ENCODE data around the gene GKN2. TPM values are rescaled to one million over a fixed set of nuclear protein-coding genes. Genes with fewer than 3 reads are reported as not detected.

GKN2 gene
- total and polyA plus RNA-seq, 2 donors (not counting 1 experiment from before 2014, with no cell fraction given) = not detected

- Histone ChIP-seq H4K20me1 (ENCODE audit: control insufficient read depth, extremely low read depth, insufficient read depth, low read length) (no peaks in the 10 kb centered on the region), H2AFZ (ENCODE audit: low read length) (no peak overlapping the region), H3K36me3 (ENCODE audit: control insufficient read depth, insufficient read depth, low read length) (no peaks in the 10 kb centered on the region), H3K27ac (ENCODE audit: insufficient read depth, low read length) (no peak overlapping the region), H3K79me2 (ENCODE audit: control insufficient read depth, insufficient read depth, low read length) (no peaks in the 10 kb centered on the region), H3K4me3 (replicated peaks in 1 of 4; ENCODE audit: control extremely low read depth in 1 of 4, insufficient read depth in 1 of 4, low read depth in 3 of 4, low read length in 4 of 4) (no peak overlapping the region), H3K4me2 (ENCODE audit: extremely low read depth, insufficient read depth, low read length) (no peak overlapping the region), H3K4me1 (ENCODE audit: control insufficient read depth, extremely low read depth, insufficient read depth, low read length) (peaks cover 3% of the 10 kb centered on the region), H3K9me3 (ENCODE audit: control insufficient read depth, insufficient read depth, low read depth, low read length) (no peaks in the 10 kb centered on the region), H3K9ac (ENCODE audit: insufficient read depth, low read length) (no peak overlapping the region), H3K27me3 (ENCODE audit: control insufficient read depth, insufficient read depth, low read length) (no peaks in the 10 kb centered on the region)
- no peak for DNase-seq (ENCODE audit: low read depth in 2 of 2)
- no peak for TF ChIP-seq CTCF (conservative IDR thresholded peaks at IDR 0.05 in 1 of 2, IDR thresholded peaks at IDR 0.05 in 1 of 2; ENCODE audit: low read depth in 1 of 2, low read length in 2 of 2)
- TF ChIP-seq EZH2 (IDR thresholded peaks at IDR 0.05; ENCODE audit: low read length, missing control alignments) = no peak
These were observed 17.2 kb upstream of the GKN2 start for GRCh38 chr2:68969736-68970490.

- no peak for TF ChIP-seq EZH2 (IDR thresholded peaks at IDR 0.05; ENCODE audit: low read length, missing control alignments)
- TF ChIP-seq CTCF (conservative IDR thresholded peaks at IDR 0.05 in 1 of 2, IDR thresholded peaks at IDR 0.05 in 1 of 2; ENCODE audit: low read depth in 1 of 2, low read length in 2 of 2) = no peak
- no peak overlapping the region for H2AFZ ChIP-seq (ENCODE audit: low read length)
- H4K20me1 ChIP-seq (ENCODE audit: control insufficient read depth, extremely low read depth, insufficient read depth, low read length) = no peaks in the 10 kb centered on the region
- H3K9me3 ChIP-seq (ENCODE audit: control insufficient read depth, insufficient read depth, low read depth, low read length) = no peaks in the 10 kb centered on the region
- H3K79me2 ChIP-seq (ENCODE audit: control insufficient read depth, insufficient read depth, low read length) = no peaks in the 10 kb centered on the region
- DNase-seq (ENCODE audit: low read depth in 2 of 2) = no peak
- H3K27me3 ChIP-seq (ENCODE audit: control insufficient read depth, insufficient read depth, low read length) = no peaks in the 10 kb centered on the region
- no peak overlapping the region for H3K4me3 ChIP-seq (replicated peaks in 1 of 4; ENCODE audit: control extremely low read depth in 1 of 4, insufficient read depth in 1 of 4, low read depth in 3 of 4, low read length in 4 of 4)
- no peaks in the 10 kb centered on the region for H3K36me3 ChIP-seq (ENCODE audit: control insufficient read depth, insufficient read depth, low read length)
- H3K4me2 ChIP-seq (ENCODE audit: extremely low read depth, insufficient read depth, low read length) = no peak overlapping the region
- H3K9ac ChIP-seq (ENCODE audit: insufficient read depth, low read length) = no peak overlapping the region
- no peak overlapping the region for H3K27ac ChIP-seq (ENCODE audit: insufficient read depth, low read length)
- peaks cover 3% of the 10 kb centered on the region for H3K4me1 ChIP-seq (ENCODE audit: control insufficient read depth, extremely low read depth, insufficient read depth, low read length)
These were observed 15.5 kb upstream of the GKN2 start for GRCh38 chr2:68968221-68968620.

GRCh38 chr2:68964282-68964681 lies 11.6 kb upstream of the GKN2 start:
- Histone ChIP-seq H3K36me3 (ENCODE audit: control insufficient read depth, insufficient read depth, low read length) (no peaks in the 10 kb centered on the region), H4K20me1 (ENCODE audit: control insufficient read depth, extremely low read depth, insufficient read depth, low read length) (no peaks in the 10 kb centered on the region), H3K27ac (ENCODE audit: insufficient read depth, low read length) (no peak overlapping the region), H2AFZ (ENCODE audit: low read length) (no peak overlapping the region), H3K4me3 (replicated peaks in 1 of 4; ENCODE audit: control extremely low read depth in 1 of 4, insufficient read depth in 1 of 4, low read depth in 3 of 4, low read length in 4 of 4) (no peak overlapping the region), H3K9me3 (ENCODE audit: control insufficient read depth, insufficient read depth, low read depth, low read length) (no peaks in the 10 kb centered on the region), H3K4me2 (ENCODE audit: extremely low read depth, insufficient read depth, low read length) (no peak overlapping the region), H3K4me1 (ENCODE audit: control insufficient read depth, extremely low read depth, insufficient read depth, low read length) (no peaks in the 10 kb centered on the region), H3K79me2 (ENCODE audit: control insufficient read depth, insufficient read depth, low read length) (no peaks in the 10 kb centered on the region), H3K27me3 (ENCODE audit: control insufficient read depth, insufficient read depth, low read length) (no peaks in the 10 kb centered on the region), H3K9ac (ENCODE audit: insufficient read depth, low read length) (no peak overlapping the region)
- no peak for DNase-seq (ENCODE audit: low read depth in 2 of 2)
- TF ChIP-seq CTCF (conservative IDR thresholded peaks at IDR 0.05 in 1 of 2, IDR thresholded peaks at IDR 0.05 in 1 of 2; ENCODE audit: low read depth in 1 of 2, low read length in 2 of 2) (no peak), EZH2 (IDR thresholded peaks at IDR 0.05; ENCODE audit: low read length, missing control alignments) (no peak)

Data from fibroblast of lung (primary cell).